ENCODE measurements around the gene CLN5.

DNA sequence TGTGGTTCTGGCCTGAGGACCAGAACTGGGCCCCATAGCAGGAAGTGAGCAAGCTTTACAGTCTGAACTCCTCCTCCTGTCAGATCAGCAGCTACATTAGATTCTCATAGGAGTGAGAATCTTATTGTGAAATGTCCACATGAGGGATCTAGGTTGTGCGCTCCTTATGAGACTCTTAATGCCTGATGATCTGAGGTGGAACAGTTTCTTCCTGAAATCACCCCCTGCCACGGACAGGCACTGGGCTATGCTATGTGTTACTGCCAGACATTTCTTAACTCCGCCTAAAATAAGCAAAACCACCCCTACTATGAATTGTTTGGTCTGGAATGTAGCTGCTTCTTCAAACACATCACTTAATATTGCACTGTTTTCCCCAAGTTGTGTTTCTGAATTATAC, 30.5 kb downstream of the CLN5 start:
- TF ChIP-seq CTCF (IDR thresholded peaks at IDR 0.05) (no peak), POLR2A (IDR thresholded peaks at IDR 0.05) (no peak)

Data from esophagus squamous epithelium (tissue), 4 donors.